ENCODE results near the gene CRTC3. TPM values are rescaled to one million over a fixed set of nuclear protein-coding genes. Genes with fewer than 3 reads are reported as not detected.
"Not testable (repeated sequence)": the region's sequence is repeated elsewhere in the genome, so short reads cannot be mapped to it uniquely, and the experiment has no call there.

The CRTC3 gene
- total RNA-seq, 1 donor: 58.2 TPM

- not testable (repeated sequence) for H3K4me3 ChIP-seq (ENCODE audit: low read length); H3K9me3 ChIP-seq (ENCODE audit: low read depth, low read length); H3K27me3 ChIP-seq (ENCODE audit: insufficient read depth, low read length); H3K4me1 ChIP-seq (ENCODE audit: insufficient read depth, low read length)
Measured at GRCh38 chr15:90510781-90511180, 18.9 kb upstream of the CRTC3 start.

- H3K9me3 ChIP-seq (ENCODE audit: low read depth, low read length); H3K4me3 ChIP-seq (ENCODE audit: low read length); H3K27me3 ChIP-seq (ENCODE audit: insufficient read depth, low read length): not testable (repeated sequence)
- peaks cover 14% of the 10 kb centered on the region for H3K4me1 ChIP-seq (ENCODE audit: insufficient read depth, low read length)
Measured at GRCh38 chr15:90511211-90511618, 18.5 kb upstream of the CRTC3 start.

GRCh38 chr15:90512276-90512675 is 17.4 kb upstream of the CRTC3 start:
- Histone ChIP-seq H3K4me1 (ENCODE audit: insufficient read depth, low read length) (peaks cover 15% of the 10 kb centered on the region), H3K9me3 (ENCODE audit: low read depth, low read length) (no peaks in the 10 kb centered on the region), H3K27me3 (ENCODE audit: insufficient read depth, low read length) (no peaks in the 10 kb centered on the region), H3K4me3 (ENCODE audit: low read length) (no peak overlapping the region)

GRCh38 chr15:90512981-90513380 is 16.7 kb upstream of the CRTC3 start:
- Histone ChIP-seq H3K9me3 (ENCODE audit: low read depth, low read length) (no peaks in the 10 kb centered on the region), H3K27me3 (ENCODE audit: insufficient read depth, low read length) (no peaks in the 10 kb centered on the region), H3K4me1 (ENCODE audit: insufficient read depth, low read length) (peaks cover 15% of the 10 kb centered on the region), H3K4me3 (ENCODE audit: low read length) (no peak overlapping the region)

GRCh38 chr15:90513448-90513847 is 16.3 kb upstream of the CRTC3 start:
- H3K27me3 ChIP-seq (ENCODE audit: insufficient read depth, low read length): no peaks in the 10 kb centered on the region
- peaks cover 15% of the 10 kb centered on the region for H3K4me1 ChIP-seq (ENCODE audit: insufficient read depth, low read length)
- H3K9me3 ChIP-seq (ENCODE audit: low read depth, low read length): no peaks in the 10 kb centered on the region
- no peak overlapping the region for H3K4me3 ChIP-seq (ENCODE audit: low read length)

GRCh38 chr15:90513893-90514292 is 15.8 kb upstream of the CRTC3 start:
- H3K4me1 ChIP-seq (ENCODE audit: insufficient read depth, low read length): peaks cover 15% of the 10 kb centered on the region
- H3K27me3 ChIP-seq (ENCODE audit: insufficient read depth, low read length); H3K9me3 ChIP-seq (ENCODE audit: low read depth, low read length); H3K4me3 ChIP-seq (ENCODE audit: low read length): not testable (repeated sequence)

- H3K4me1 ChIP-seq (ENCODE audit: insufficient read depth, low read length): peaks cover 5% of the 10 kb centered on the region
- no peaks in the 10 kb centered on the region for H3K27me3 ChIP-seq (ENCODE audit: insufficient read depth, low read length)
- no peaks in the 10 kb centered on the region for H3K9me3 ChIP-seq (ENCODE audit: low read depth, low read length)
- H3K4me3 ChIP-seq (ENCODE audit: low read length): no peak overlapping the region
Measured at GRCh38 chr15:90519688-90520087, 10.0 kb upstream of the CRTC3 start.

- H3K4me3 ChIP-seq (ENCODE audit: low read length): no peak overlapping the region
- H3K4me1 ChIP-seq (ENCODE audit: insufficient read depth, low read length): peaks cover 5% of the 10 kb centered on the region
- no peaks in the 10 kb centered on the region for H3K9me3 ChIP-seq (ENCODE audit: low read depth, low read length)
- no peaks in the 10 kb centered on the region for H3K27me3 ChIP-seq (ENCODE audit: insufficient read depth, low read length)
Measured at GRCh38 chr15:90520365-90520764, 9.4 kb upstream of the CRTC3 start.

- Histone ChIP-seq H3K9me3 (ENCODE audit: low read depth, low read length) (no peaks in the 10 kb centered on the region), H3K27me3 (ENCODE audit: insufficient read depth, low read length) (no peaks in the 10 kb centered on the region), H3K4me3 (ENCODE audit: low read length) (no peak overlapping the region), H3K4me1 (ENCODE audit: insufficient read depth, low read length) (no peaks in the 10 kb centered on the region)
Measured at GRCh38 chr15:90523373-90523772, 6.3 kb upstream of the CRTC3 start.

- not testable (repeated sequence) for H3K27me3 ChIP-seq (ENCODE audit: insufficient read depth, low read length); H3K4me3 ChIP-seq (ENCODE audit: low read length); H3K4me1 ChIP-seq (ENCODE audit: insufficient read depth, low read length); H3K9me3 ChIP-seq (ENCODE audit: low read depth, low read length)
Measured at GRCh38 chr15:90524018-90524803, 5.5 kb upstream of the CRTC3 start.

- Histone ChIP-seq H3K4me1 (ENCODE audit: insufficient read depth, low read length) (peaks cover 25% of the 10 kb centered on the region), H3K27me3 (ENCODE audit: insufficient read depth, low read length) (no peaks in the 10 kb centered on the region), H3K4me3 (ENCODE audit: low read length) (peak overlapping the region; percentile 55)
Measured at GRCh38 chr15:90529011-90529370, 732 bp upstream of the CRTC3 start.

GRCh38 chr15:90530250-90531051 is 728 bp downstream of the CRTC3 start:
- H3K4me1 ChIP-seq (ENCODE audit: insufficient read depth, low read length): peaks cover 32% of the 10 kb centered on the region
- peak overlapping the region; percentile 55 for H3K4me3 ChIP-seq (ENCODE audit: low read length)
- no peaks in the 10 kb centered on the region for H3K27me3 ChIP-seq (ENCODE audit: insufficient read depth, low read length)
- H3K9me3 ChIP-seq (ENCODE audit: low read depth, low read length): no peaks in the 10 kb centered on the region

More at GRCh38 chr15:90529011-90529370, 732 bp upstream of the CRTC3 start:
- no peaks in the 10 kb centered on the region for H3K9me3 ChIP-seq (ENCODE audit: low read depth, low read length)

GRCh38 chr15:90531147-90531546 is 1.4 kb downstream of the CRTC3 start:
- Histone ChIP-seq H3K4me3 (ENCODE audit: low read length) (peak overlapping the region; percentile 55), H3K9me3 (ENCODE audit: low read depth, low read length) (no peaks in the 10 kb centered on the region), H3K4me1 (ENCODE audit: insufficient read depth, low read length) (peaks cover 33% of the 10 kb centered on the region), H3K27me3 (ENCODE audit: insufficient read depth, low read length) (no peaks in the 10 kb centered on the region)

GRCh38 chr15:90535254-90535653 is 5.5 kb downstream of the CRTC3 start:
- no peaks in the 10 kb centered on the region for H3K9me3 ChIP-seq (ENCODE audit: low read depth, low read length)
- H3K4me3 ChIP-seq (ENCODE audit: low read length): no peak overlapping the region
- H3K4me1 ChIP-seq (ENCODE audit: insufficient read depth, low read length): peaks cover 32% of the 10 kb centered on the region
- H3K27me3 ChIP-seq (ENCODE audit: insufficient read depth, low read length): no peaks in the 10 kb centered on the region

- H3K4me1 ChIP-seq (ENCODE audit: insufficient read depth, low read length): peaks cover 12% of the 10 kb centered on the region
- H3K9me3 ChIP-seq (ENCODE audit: low read depth, low read length): no peaks in the 10 kb centered on the region
- no peak overlapping the region for H3K4me3 ChIP-seq (ENCODE audit: low read length)
- H3K27me3 ChIP-seq (ENCODE audit: insufficient read depth, low read length): no peaks in the 10 kb centered on the region
Measured at GRCh38 chr15:90539789-90540188, 10.1 kb downstream of the CRTC3 start.

All from mononuclear cell (primary cell).